Measurements from ENCODE around the gene SEMA6B.
"Not testable (repeated sequence)": the region's sequence is repeated elsewhere in the genome, so short reads cannot be mapped to it uniquely, and the experiment has no call there.

Gene SEMA6B

GRCh38 chr19:4542896-4543841 lies 16.3 kb downstream of the SEMA6B start:
- no peak for DNase-seq

- not testable (repeated sequence) for DNase-seq
Observed at GRCh38 chr19:4541806-4542145, 17.7 kb downstream of the SEMA6B start.

- DNase-seq, result peak in 1 of 2 donors; percentile 37
Observed at GRCh38 chr19:4541114-4541805, 18.2 kb downstream of the SEMA6B start.

GRCh38 chr19:4539693-4540581 lies 19.5 kb downstream of the SEMA6B start, which contains the start of gene LRG1:
Gene LRG1, minus strand, starts transcription at chr19:4540036. Its CDS starts 23 bp downstream, at chr19:4540013.
- DNase-seq, result peak; percentile 12 to 62

GRCh38 chr19:4539169-4539692 lies 20.3 kb downstream of the SEMA6B start:
- no peak for DNase-seq

GRCh38 chr19:4538601-4538954 lies 20.9 kb downstream of the SEMA6B start:
- no peak for DNase-seq

GRCh38 chr19:4537953-4538600 lies 21.4 kb downstream of the SEMA6B start:
- no peak for DNase-seq

GRCh38 chr19:4536798-4537197 lies 22.7 kb downstream of the SEMA6B start:
- DNase-seq, result no peak

GRCh38 chr19:4534836-4535658 lies 24.4 kb downstream of the SEMA6B start, which contains the start of gene PLIN5:
Gene PLIN5, minus strand, starts transcription at chr19:4535224. Its CDS starts 1,150 bp downstream, at chr19:4534074.
- peak; percentile 46 to 60 for DNase-seq

GRCh38 chr19:4533835-4534424 lies 25.6 kb downstream of the SEMA6B start:
- no peak for DNase-seq

- DNase-seq, result no peak
Observed at GRCh38 chr19:4533334-4533733, 26.1 kb downstream of the SEMA6B start.

- DNase-seq, result no peak
Observed at GRCh38 chr19:4531562-4532165, 27.8 kb downstream of the SEMA6B start.

- no peak for DNase-seq
Observed at GRCh38 chr19:4529924-4530522, 29.5 kb downstream of the SEMA6B start.

GRCh38 chr19:4528843-4529242 lies 30.6 kb downstream of the SEMA6B start:
- no peak for DNase-seq

GRCh38 chr19:4527377-4527776 lies 32.1 kb downstream of the SEMA6B start:
- DNase-seq, result not testable (repeated sequence)

- DNase-seq, result no peak
Observed at GRCh38 chr19:4525563-4526002, 33.9 kb downstream of the SEMA6B start.

GRCh38 chr19:4524808-4525562 lies 34.5 kb downstream of the SEMA6B start:
- peak; percentile 54 to 60 for DNase-seq

GRCh38 chr19:4523306-4524110 lies 36.0 kb downstream of the SEMA6B start:
- DNase-seq, result peak; percentile 13 to 34

All from CD4-positive, alpha-beta T cell treated with Interleukin-1 beta for 1 hour (primary cell).